ENCODE measurements around the gene UBASH3B. TPM values are rescaled to one million over a fixed set of nuclear protein-coding genes. Genes with fewer than 3 reads are reported as not detected.

The UBASH3B gene
- polyA plus RNA-seq, 1 experiment = 19.1 TPM

DNA sequence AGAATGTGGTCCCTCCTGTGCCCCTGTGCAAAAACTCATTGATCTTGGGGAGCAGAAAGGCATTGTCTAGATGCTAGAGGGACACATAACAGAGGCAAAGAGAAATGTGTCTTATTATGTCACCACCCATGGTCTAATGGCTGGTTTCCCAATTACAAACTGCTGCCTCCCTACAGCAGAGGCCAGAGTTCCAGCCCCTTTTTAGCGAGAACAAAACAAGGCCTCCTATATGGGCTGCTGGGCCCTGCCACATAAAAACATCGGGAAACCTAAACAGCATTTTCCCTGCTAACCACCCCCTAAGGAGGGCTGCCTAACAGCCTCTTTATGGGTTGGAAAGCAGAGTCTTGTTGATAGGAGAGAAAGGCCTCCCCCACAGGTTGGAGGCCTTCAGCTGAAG lies 107.6 kb downstream of the UBASH3B start:
- ChIA-PET POLR2A (interaction anchor here (0.7 kb wide), 1 partner anchor 9 kb away, joined by 4 read pairs; no protein-coding TSS in a partner anchor), CTCF (interaction anchor here (1.2 kb wide), 1 partner anchor 135 kb away, joined by 3 read pairs; no protein-coding TSS in a partner anchor)
- Histone ChIP-seq H3K9me3 (ENCODE audit: control insufficient read depth, insufficient read depth, low read length) (no peaks in the 10 kb centered on the region), H3K27me3 (ENCODE audit: control insufficient read depth, insufficient read depth, low read length) (no peaks in the 10 kb centered on the region), H3K4me3 (ENCODE audit: low read depth, low read length) (no peak overlapping the region), H3K27ac (ENCODE audit: low read depth, low read length) (no peak overlapping the region)
- TF ChIP-seq, protein P1, sequence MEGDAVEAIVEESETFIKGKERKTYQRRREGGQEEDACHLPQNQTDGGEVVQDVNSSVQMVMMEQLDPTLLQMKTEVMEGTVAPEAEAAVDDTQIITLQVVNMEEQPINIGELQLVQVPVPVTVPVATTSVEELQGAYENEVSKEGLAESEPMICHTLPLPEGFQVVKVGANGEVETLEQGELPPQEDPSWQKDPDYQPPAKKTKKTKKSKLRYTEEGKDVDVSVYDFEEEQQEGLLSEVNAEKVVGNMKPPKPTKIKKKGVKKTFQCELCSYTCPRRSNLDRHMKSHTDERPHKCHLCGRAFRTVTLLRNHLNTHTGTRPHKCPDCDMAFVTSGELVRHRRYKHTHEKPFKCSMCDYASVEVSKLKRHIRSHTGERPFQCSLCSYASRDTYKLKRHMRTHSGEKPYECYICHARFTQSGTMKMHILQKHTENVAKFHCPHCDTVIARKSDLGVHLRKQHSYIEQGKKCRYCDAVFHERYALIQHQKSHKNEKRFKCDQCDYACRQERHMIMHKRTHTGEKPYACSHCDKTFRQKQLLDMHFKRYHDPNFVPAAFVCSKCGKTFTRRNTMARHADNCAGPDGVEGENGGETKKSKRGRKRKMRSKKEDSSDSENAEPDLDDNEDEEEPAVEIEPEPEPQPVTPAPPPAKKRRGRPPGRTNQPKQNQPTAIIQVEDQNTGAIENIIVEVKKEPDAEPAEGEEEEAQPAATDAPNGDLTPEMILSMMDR (IDR thresholded peaks at IDR 0.05; ENCODE audit: low read depth, low read length) = no peak
- DNase-seq (ENCODE audit: low read depth, low spot score) = no peak

DNA sequence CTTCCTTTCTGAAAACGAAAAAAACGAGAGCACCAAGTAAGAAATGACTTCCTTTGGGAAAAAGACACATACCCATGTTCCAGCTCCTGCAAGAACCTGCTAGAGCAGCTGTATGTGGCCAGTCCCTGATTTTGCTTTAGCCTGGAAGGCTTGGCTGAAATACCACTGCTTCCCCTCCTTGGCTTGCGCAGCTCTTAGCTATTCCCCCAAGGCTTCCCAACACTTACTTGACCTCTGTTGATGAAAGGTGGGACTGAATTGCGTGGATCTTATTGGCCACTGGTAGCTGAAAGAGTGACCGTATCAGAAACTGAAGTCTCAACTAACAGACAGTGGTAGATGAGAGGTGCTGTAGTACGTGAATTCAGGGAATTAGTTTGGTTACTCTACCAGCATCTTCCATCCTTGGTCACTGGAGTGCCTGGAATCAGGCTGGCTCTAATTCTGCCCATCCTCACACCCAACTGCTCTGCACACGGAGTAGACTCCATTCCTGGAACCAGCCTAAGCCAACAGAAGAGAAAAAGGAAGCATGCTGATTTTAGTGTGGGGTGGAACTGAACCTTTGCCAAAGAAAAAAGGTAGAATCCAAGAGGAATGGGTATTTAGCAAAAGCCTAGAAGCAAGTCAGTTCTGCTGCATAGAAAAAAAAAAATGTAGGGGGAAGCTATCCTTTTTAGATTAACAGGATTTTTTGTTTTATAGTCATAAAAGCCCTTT lies 109.0 kb downstream of the UBASH3B start:
- DNase-seq (ENCODE audit: low read depth, low spot score) = no peak
- Histone ChIP-seq H3K27me3 (ENCODE audit: control insufficient read depth, insufficient read depth, low read length) (no peaks in the 10 kb centered on the region), H3K27ac (ENCODE audit: low read depth, low read length) (no peak overlapping the region), H3K4me3 (ENCODE audit: low read depth, low read length) (no peak overlapping the region), H3K9me3 (ENCODE audit: control insufficient read depth, insufficient read depth, low read length) (no peaks in the 10 kb centered on the region)
- TF ChIP-seq, protein P1 (IDR thresholded peaks at IDR 0.05; ENCODE audit: low read depth, low read length) = no peak
- ChIA-PET CTCF (interaction anchor here (0.6 to 1.7 kb wide), 5 partner anchors 16 to 136 kb away, joined by 3 to 6 read pairs (median 3); no protein-coding TSS in a partner anchor), POLR2A (no interaction called here)

DNA sequence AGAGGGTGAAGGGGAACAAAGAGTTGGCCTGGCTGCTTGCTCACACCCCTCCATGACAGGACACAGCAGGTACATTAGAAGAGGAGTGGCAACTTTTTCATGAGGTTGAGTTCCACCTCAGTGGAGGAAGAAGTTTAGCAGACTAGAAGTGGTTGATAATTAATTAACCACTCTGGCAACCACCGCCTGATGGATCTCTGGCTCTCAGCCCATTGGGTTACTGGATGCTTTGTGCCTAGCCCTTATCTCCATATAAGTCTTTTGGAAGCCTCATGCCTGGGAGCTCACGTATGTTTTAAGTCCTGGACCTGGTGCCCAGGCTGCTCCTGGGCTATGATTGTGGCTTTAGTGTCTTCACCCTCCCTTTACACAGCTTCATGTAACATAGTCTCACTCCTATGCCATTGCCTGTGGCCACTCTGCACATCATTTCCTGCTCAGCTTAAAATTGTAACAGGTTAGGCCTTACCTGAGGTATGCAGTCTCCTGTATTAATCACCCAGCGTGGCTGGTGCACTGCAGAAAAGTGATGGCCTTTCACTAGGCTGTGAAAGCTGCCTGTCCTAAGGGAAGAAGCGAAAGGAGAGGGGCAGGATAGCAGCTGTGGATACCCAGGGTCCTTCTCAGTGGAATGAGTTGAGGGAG lies 110.1 kb downstream of the UBASH3B start:
- H3K27ac ChIP-seq (ENCODE audit: low read depth, low read length) = no peak overlapping the region
- no peaks in the 10 kb centered on the region for H3K27me3 ChIP-seq (ENCODE audit: control insufficient read depth, insufficient read depth, low read length)
- DNase-seq (ENCODE audit: low read depth, low spot score) = no peak
- ChIA-PET POLR2A (no interaction called here), CTCF (interaction anchor here (0.5 to 1.7 kb wide), 3 partner anchors 15 to 133 kb away, joined by 3 to 6 read pairs (median 3); no protein-coding TSS in a partner anchor)
- H3K9me3 ChIP-seq (ENCODE audit: control insufficient read depth, insufficient read depth, low read length) = no peaks in the 10 kb centered on the region
- no peak overlapping the region for H3K4me3 ChIP-seq (ENCODE audit: low read depth, low read length)
- TF ChIP-seq, protein P1 (IDR thresholded peaks at IDR 0.05; ENCODE audit: low read depth, low read length) = no peak

DNA sequence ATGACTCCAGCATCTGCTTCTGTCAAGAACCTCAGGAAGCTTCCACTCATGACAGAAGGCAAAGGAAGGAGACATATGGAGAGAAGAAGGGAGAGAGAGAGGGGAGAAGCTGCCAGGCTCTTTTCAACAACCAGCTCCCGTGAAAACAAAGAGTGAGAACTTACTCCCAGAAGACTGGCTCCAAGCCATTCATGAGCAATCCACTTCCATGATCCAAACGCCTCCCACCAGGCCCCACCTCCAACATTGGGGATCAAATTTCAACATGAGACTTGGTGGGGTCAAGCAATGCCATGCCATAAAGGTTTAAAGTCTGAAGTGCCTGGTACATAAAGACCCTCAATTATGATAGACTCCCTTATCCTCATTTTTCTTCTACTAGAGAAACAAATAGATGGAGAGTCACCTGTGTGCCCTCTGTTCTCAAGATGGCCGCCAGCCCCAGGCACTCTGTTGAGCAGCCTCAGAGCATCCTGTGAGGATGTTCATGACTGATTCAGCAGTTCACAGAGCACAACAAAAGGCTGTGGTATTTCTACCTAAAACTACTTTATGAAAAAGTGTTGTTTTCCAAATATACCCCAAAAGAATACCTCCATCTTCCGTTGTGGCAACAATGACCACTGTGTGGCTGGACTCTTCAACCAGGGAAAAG lies 113.7 kb downstream of the UBASH3B start:
- no peaks in the 10 kb centered on the region for H3K27me3 ChIP-seq (ENCODE audit: control insufficient read depth, insufficient read depth, low read length)
- no peaks in the 10 kb centered on the region for H3K9me3 ChIP-seq (ENCODE audit: control insufficient read depth, insufficient read depth, low read length)
- TF ChIP-seq, protein P1 (IDR thresholded peaks at IDR 0.05; ENCODE audit: low read depth, low read length) = no peak
- CTCF ChIA-PET = interaction anchor here (0.8 to 2.7 kb wide), 4 partner anchors 12 to 140 kb away, joined by 3 to 9 read pairs (median 4); no protein-coding TSS in a partner anchor
- no peak overlapping the region for H3K4me3 ChIP-seq (ENCODE audit: low read depth, low read length)
- POLR2A ChIA-PET = no interaction called here
- DNase-seq (ENCODE audit: low read depth, low spot score) = no peak
- no peak overlapping the region for H3K27ac ChIP-seq (ENCODE audit: low read depth, low read length)
